Hematopoietic multipotent progenitor cell treated with erythropoietin and hydrocortisone succinate and interleukin-3 and kit ligand, for 8 days (in vitro differentiated cells): ENCODE results near the gene CA10.

Experiments
- DNase-seq: peaks from one replicate; pipeline ENCODE4 v3.0.0-alpha.2; 2015

CA10 gene

DNA sequence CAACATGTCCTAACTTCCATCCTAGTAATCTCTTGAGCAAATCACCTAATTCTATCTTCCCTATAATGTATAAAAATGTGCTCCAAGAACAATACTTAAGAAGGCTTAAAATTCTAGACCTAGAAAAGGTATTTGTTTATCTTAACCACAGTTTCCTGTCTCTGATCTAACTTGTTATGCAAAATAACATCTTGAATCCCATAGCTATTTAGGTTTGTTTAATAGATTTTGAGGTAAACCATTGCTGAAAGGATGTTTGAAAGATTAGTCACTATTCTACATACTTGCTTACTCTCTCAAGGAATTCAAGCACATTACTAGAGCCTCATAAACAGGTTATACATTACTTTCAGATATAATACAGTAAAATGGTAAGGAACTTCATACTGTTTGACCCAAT, 13.0 kb downstream of the CA10 start:
- DNase-seq: no peak

GRCh38 chr17:52143542-52143941, 15.0 kb downstream of the CA10 start:
- DNase-seq: no peak

DNA sequence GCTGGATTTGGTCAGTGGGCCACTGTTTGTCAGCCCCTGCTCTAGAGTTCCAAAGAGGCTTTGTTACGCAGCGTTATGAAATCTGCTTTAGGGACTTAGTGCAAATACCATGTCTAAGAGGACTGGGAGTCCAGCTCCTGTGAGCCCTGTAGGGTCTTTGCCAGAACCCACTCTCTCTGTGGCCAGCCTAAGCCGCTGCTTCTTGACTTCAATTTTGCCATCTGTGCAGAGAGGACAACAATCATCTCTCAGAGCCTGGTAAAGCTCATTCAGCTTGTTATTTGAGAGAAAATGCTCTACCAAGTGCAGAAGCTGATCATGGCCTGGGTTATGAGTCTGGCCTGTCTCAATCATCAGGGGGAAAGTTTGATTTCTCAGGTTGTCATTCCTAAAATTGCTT, 17.9 kb downstream of the CA10 start:
- DNase-seq: no peak

DNA sequence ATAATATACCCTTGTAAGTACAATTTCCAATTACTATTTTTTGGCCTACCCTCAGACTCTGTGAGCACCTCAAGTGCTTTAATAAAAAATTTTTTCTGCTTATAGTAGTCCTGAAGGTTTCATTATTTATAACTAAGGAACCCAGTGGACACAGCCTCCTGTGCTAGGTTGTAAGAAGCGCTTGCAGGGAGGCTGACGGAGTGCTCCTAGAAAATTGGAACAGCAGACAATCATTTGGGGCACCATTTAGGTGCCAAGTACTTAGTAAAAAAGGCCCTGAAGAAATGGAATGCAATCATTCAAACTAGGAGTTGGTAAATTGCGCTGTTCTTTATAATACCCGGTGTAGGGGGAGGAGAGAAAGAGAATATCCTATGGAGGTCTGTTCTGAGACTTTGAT, 19.8 kb downstream of the CA10 start:
- DNase-seq: no peak

- DNase-seq: no peak
These were observed 20.2 kb downstream of the CA10 start for GRCh38 chr17:52138350-52138749.

DNA sequence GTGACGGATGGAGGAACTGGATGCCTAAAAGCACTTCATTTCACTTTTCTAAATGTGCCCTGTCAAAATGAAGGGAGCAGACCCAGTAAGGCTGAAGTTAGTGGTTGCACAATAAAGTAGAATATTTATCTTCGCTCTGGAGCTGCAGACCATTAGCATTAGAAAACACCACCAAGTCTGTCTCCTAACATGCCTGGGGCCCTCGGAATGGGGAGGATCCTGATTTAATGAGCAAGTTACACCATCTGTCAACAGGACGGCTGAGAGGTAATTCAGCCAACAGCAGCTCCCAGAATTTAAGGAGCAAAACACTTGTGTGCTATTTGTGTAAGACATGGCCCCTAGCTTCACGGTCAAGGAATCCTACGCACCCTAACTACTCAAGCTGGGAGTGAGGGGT, 22.3 kb downstream of the CA10 start:
- no peak for DNase-seq

GRCh38 chr17:52134641-52135040, 23.9 kb downstream of the CA10 start:
- no peak for DNase-seq

- DNase-seq: no peak
These were observed 29.8 kb downstream of the CA10 start for GRCh38 chr17:52128721-52129120.

- no peak for DNase-seq
These were observed 33.5 kb downstream of the CA10 start for GRCh38 chr17:52124993-52125392.

DNA sequence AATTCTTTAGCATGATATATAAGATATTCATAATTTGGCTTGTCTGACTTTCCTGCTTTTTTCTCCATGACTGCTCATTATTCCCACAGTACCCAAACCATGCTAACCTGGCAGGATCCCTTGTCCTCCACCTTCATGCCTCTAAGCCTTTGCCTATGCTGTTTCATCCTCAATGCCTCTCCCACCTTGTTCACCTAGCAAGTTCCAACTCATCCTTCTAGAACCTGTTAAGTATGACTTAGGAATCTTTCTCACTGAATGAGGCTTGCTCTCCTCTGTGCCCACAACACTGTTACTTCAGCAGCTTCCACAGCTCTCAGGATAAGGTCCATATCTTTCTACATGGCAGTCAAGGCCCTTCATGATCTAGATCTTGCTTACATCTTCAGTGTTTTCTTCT, 34.0 kb downstream of the CA10 start:
- no peak for DNase-seq

- DNase-seq: no peak
These were observed 38.0 kb downstream of the CA10 start for GRCh38 chr17:52120465-52120864.

DNA sequence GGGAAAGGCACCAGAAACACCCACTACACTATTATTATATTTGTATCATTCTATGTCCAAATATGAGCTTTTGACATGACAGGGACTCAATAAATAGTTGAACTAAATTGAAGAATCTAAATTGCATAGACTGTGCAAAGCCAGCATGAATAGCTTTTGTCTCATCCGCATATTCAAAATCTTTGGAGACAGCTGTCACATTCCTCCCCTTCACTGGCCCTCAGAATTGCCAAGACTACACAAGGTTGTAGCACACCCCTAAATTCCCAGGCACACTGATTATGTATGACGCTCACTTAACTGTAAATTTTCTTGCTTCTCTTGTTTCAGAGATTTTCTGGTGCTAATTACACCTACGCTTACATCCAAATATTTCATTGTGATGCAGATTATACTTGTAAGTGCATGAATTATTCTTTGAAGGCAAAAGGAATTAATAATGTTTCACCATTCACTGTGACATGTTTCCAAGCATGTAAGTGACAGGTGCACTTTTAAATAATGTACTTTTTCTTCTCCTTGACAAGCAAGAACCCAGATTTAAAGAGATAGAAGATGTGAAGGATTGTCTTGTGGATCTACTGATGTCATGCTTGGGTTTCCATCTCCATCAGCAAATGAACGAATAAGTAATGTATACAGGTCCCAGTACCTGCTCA, 47.5 kb downstream of the CA10 start:
- no peak for DNase-seq

DNA sequence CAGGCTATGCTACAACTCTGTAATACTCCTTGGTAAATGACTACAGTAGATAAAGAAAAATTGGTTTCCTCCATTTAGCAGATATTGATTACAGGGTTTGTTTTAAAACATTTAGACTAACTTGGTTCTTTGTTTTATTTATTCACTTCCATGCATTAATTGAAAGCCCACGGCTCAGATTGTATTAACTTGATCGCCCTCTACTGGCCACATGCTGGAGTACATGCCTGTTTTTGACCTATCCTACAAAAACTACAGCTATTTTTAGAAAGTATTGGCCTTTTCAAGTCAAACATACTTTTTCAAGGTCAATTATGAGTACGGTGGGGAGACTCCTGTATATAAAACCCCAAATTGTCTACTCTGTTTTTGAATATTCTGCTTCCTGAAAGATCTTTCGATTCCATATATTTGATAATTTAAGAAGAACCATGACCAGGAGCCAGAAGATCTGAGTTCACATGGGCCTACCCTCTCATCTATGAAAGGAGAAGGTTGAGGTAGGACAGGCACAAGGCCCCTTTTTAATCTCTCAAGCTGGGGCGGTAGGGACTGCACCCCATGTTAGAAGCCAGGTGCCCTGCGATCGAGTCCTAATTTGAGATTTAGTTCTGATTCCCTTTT, 51.8 kb downstream of the CA10 start:
- DNase-seq: peak; percentile 48

GRCh38 chr17:52106072-52106471, 52.4 kb downstream of the CA10 start:
- no peak for DNase-seq

DNA sequence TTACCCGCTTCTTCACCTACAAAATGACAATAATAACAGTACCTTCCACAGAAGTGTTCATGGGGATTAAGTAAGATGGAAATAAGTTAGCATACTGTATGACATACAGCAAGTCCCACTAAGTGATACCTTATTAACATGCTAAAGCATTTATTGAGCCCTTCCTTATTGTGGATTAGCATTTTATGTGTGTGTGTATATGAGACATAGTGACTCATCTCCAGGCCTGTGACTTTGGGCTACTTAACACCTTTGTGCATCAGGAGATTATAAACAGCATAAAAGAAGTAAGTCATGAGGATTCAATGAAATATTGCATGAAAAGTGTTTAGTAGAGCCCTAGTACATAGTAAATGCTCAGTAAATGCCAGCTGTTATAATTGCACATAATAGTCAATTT, 52.9 kb downstream of the CA10 start:
- DNase-seq: no peak

GRCh38 chr17:52096056-52096455, 62.5 kb downstream of the CA10 start:
- no peak for DNase-seq

DNA sequence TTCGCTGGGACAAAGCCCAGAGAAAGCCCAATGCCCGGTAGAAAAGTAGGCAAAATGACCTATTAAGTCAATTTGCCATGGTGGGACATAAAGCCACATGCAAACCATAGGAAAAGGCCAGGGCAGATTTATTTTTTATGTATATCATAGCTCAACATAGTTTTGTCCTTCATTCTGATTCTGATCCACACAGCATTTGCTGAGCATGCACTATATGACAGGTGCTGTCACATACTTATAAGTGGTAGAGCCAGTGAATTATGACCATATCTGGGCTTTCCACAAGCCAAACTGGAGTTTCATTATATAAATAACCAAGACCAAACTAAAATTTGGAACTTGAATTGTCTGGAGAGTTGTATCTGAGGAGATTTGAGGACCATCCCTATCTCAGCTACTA, 74.3 kb downstream of the CA10 start:
- no peak for DNase-seq

DNA sequence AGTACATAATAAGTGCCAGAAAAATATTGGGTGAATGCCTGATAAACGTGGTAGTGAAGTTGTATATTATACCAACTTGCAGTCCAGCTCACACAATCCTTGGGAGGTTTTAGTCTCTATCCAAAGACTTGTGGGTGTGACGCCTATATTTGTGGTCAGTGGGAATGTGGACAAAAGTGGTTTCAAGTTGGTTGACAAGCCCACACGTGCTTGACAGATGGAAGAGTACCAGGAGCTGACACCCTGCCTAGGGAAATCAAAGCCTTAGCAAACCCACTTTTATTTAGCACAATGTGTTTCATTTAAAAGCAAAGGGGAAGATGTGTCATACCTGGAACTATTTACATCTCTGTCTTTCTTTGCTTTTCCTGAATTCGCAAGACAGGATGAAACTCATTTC, 79.0 kb downstream of the CA10 start:
- no peak for DNase-seq

DNA sequence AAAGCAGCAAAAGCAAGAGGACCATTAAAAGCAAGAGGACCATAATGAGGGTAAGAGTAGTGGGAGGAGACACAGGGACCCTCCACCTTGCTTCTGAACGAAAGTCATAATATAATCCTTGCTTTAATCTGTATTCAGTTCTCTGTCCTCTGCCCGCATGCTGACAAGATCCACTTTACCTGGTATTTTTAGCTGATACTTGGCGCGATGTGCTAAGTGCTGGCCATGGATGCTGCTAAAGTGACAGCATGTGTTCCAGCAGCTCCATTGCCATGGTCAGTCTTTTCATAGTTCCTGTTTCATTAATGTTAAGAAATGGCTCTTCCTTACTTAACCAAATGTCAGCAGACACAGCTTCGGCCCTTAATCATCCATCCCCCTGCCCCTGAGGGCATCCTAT, 86.8 kb downstream of the CA10 start:
- no peak for DNase-seq

DNA sequence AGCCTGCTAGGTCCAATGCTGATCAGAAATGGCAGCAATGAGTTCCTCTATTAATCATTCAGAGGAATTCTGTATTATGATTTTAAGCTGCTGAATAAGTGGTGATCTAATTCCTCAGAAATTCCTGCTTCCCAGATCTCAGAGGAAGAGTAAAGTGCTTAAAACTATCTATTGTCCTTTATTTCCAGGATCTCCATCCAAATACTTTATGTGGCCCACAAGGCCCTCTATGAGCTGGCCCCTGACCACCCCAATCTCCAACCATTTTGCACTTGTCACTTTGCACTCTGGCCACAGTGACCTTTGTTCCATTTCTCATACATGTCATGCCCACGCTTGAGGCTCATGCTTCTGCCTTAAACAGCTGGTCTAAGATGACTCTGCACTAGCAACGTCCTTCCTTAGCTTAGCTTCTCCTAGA, 93.7 kb downstream of the CA10 start:
- no peak for DNase-seq

DNA sequence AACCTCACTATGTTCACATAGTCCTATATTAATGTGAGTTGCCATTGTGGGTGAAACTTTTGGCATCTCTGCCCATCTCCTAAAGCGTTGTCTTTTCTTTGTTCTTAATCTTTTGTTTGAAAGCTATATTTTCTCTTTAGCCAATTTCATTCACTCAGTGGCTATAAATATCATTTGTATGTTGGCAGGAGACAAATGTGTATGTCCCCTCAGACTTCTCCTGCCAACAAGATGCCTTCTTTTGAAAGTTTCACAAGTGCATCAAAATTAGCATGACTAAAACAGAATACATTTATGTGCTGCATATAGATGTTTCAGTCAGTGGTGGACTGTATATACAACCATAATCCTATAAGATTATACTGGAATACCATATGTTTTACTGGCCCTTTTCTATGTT, 109.0 kb downstream of the CA10 start:
- DNase-seq: no peak

- DNase-seq: no peak
These were observed 109.5 kb downstream of the CA10 start for GRCh38 chr17:52049051-52049450.

DNA sequence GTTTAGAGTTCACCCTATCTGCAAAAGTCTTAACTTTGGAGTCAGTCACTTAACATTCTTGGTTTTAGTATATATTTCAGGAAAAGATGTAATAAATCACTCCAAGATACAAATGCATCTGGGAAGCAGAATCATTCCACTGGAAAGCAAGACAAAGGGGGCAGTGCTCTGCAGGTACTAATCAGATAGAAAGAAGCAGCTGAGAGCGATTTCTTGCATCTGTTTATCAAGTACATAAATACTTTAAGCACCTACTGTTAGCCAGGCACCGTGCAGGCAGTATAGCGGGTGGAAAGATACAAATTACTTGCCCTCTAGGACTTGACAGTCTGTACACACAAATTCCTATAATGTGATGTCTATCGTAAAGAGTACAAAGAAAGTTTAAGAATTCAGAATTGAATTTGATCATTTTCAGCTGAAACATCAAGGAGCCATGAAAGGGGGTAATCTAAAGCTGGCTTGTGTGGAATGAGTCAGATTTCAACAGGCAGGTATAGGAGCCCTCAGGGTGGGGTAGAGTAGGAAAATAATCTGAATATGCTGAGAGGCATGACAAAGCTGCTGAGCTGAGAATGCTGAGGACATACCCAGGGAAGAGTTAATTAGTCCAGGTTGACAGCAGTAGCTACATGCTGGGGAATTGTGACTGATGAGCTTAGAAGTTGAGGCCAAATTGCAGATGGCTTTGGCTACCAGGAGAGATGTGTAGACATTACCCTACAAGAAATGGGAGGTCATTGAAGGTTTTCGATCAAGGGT, 110.2 kb downstream of the CA10 start:
- no peak for DNase-seq

DNA sequence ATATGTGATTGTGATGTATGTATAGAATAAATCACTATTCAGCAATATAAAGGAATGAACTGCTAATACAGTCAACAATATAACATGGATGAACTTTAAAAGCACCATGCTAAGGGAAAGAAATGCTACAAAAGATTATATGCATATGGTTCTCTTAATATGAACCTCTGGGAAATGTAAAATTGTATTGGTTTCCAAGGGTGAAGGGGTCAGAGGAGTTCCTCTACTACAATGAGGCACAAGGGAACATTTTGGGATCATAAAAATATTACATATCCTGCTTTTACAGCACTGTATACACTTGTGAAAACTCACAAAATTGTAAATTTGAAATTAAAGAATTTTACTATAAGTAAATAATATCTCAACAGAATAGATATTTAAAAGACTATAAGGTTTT, 111.4 kb downstream of the CA10 start:
- DNase-seq: no peak
